ENCODE measurements around the gene PGM2.
"Not testable (repeated sequence)": the region's sequence is repeated elsewhere in the genome, so short reads cannot be mapped to it uniquely, and the experiment has no call there.

Gene PGM2

GRCh38 chr4:37820458-37820857 lies 6.0 kb upstream of the PGM2 start:
- DNase-seq, result not testable (repeated sequence)

- no peak for DNase-seq
Measured at GRCh38 chr4:37821953-37822605, 4.4 kb upstream of the PGM2 start.

GRCh38 chr4:37825501-37825900 lies 985 bp upstream of the PGM2 start:
- not testable (repeated sequence) for DNase-seq

- no peak for DNase-seq
Measured at GRCh38 chr4:37825968-37826294, 555 bp upstream of the PGM2 start.

GRCh38 chr4:37827030-37827685 lies 672 bp downstream of the PGM2 start:
- DNase-seq, result no peak

GRCh38 chr4:37827802-37828321 lies 1.4 kb downstream of the PGM2 start:
- DNase-seq, result no peak

GRCh38 chr4:37828843-37829242 lies 2.4 kb downstream of the PGM2 start:
- DNase-seq, result no peak

- no peak for DNase-seq
Measured at GRCh38 chr4:37830640-37831039, 4.2 kb downstream of the PGM2 start.

- no peak for DNase-seq
Measured at GRCh38 chr4:37835031-37835430, 8.5 kb downstream of the PGM2 start.

GRCh38 chr4:37835806-37836205 lies 9.3 kb downstream of the PGM2 start:
- DNase-seq, result no peak

- DNase-seq, result no peak
Measured at GRCh38 chr4:37836274-37836673, 9.8 kb downstream of the PGM2 start.

- DNase-seq, result no peak
Measured at GRCh38 chr4:37836838-37837440, 10.5 kb downstream of the PGM2 start.

GRCh38 chr4:37837446-37837845 lies 11.0 kb downstream of the PGM2 start:
- no peak for DNase-seq

- DNase-seq, result no peak
Measured at GRCh38 chr4:37839426-37839825, 12.9 kb downstream of the PGM2 start.

GRCh38 chr4:37844204-37844603 lies 17.7 kb downstream of the PGM2 start:
- DNase-seq, result no peak

- no peak for DNase-seq
Measured at GRCh38 chr4:37845201-37845600, 18.7 kb downstream of the PGM2 start.

GRCh38 chr4:37847311-37847884 lies 20.9 kb downstream of the PGM2 start:
- no peak for DNase-seq

- no peak for DNase-seq
Measured at GRCh38 chr4:37852376-37852775, 25.9 kb downstream of the PGM2 start.

GRCh38 chr4:37858112-37858511 lies 31.6 kb downstream of the PGM2 start:
- no peak for DNase-seq

GRCh38 chr4:37858872-37859271 lies 32.4 kb downstream of the PGM2 start:
- DNase-seq, result no peak

GRCh38 chr4:37860266-37860665 lies 33.8 kb downstream of the PGM2 start:
- no peak for DNase-seq

- DNase-seq, result no peak
Measured at GRCh38 chr4:37862961-37863360, 36.5 kb downstream of the PGM2 start.

- DNase-seq, result no peak
Measured at GRCh38 chr4:37864786-37865185, 38.3 kb downstream of the PGM2 start.

- DNase-seq, result no peak
Measured at GRCh38 chr4:37865450-37865849, 39.0 kb downstream of the PGM2 start.
